ENCODE data around the gene FAM83D.

Gene FAM83D

DNA sequence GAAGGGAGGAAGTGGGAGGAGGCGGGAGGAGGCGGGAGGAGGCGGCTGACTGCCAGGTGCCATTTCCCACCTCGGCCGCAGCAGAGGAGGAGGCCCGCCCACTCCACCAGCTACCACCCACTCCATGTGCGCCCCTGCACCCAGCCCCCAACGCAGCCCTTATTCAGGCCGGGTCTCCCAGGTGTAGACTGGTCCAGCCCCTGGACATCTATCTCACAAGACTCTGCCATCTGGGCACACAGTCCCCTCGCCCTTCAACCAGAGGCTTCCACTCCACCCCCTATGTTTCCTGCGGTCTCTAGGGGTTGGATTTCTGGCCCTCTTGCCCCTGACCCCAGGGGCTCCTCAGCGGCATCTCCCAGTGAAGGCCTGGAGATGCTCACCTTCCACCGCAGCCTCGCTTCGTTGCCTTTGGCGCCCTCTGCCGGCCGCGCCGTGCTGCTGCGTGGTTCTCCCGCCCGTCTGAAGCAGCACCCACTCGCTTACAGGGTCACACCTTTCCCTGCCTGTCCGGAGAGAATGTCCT is 32.6 kb upstream of the FAM83D start:
- H3K9ac ChIP-seq (ENCODE audit: low read length), result no peak overlapping the region
- H3K27me3 ChIP-seq (ENCODE audit: control insufficient read depth in 1 of 2, insufficient read depth in 1 of 2, low read length in 2 of 2), result peaks cover 44 to 88% of the 10 kb centered on the region in 2 experiments
- WGBS, result 11% methylated on average over 16 of the region's 25 CpGs
- peak; percentile 28 for DNase-seq
- H3K23ac ChIP-seq (ENCODE audit: low read length in 2 of 2), result no peak overlapping the region
- H2AK5ac ChIP-seq (ENCODE audit: low read length, severe bottlenecking), result no peak overlapping the region
- H3K4me3 ChIP-seq (ENCODE audit: insufficient read depth in 1 of 2, low read depth in 1 of 2, low read length in 2 of 2), result no peak overlapping the region
- H2BK15ac ChIP-seq (ENCODE audit: low read depth, poor library complexity, severe bottlenecking), result no peak overlapping the region
- no peak overlapping the region for H2BK5ac ChIP-seq (ENCODE audit: low read depth, low read length, poor library complexity, severe bottlenecking)
- no peak overlapping the region for H4K8ac ChIP-seq (ENCODE audit: low read length)
- H2BK12ac ChIP-seq (ENCODE audit: low read length in 2 of 2), result no peak overlapping the region
- H3K27ac ChIP-seq (ENCODE audit: low read length, poor library complexity, severe bottlenecking), result no peak overlapping the region
- no peaks in the 10 kb centered on the region for H3K79me1 ChIP-seq (replicated peaks; ENCODE audit: low read length, poor library complexity, severe bottlenecking)
- no peaks in the 10 kb centered on the region for H3K36me3 ChIP-seq (ENCODE audit: control insufficient read depth in 1 of 2, insufficient read depth in 2 of 2, low read depth in 1 of 2, low read length in 2 of 2)
- no peak overlapping the region for H4K91ac ChIP-seq (ENCODE audit: low read length)
- H3K4ac ChIP-seq (ENCODE audit: low read depth in 1 of 2, low read length in 2 of 2), result no peak overlapping the region
- H3K18ac ChIP-seq (ENCODE audit: low read depth in 1 of 2, low read length in 2 of 2), result no peak overlapping the region
- peaks cover 3% of the 10 kb centered on the region for H3K4me1 ChIP-seq (ENCODE audit: control insufficient read depth, insufficient read depth, low read depth, low read length)
- H2BK120ac ChIP-seq (ENCODE audit: low read depth, low read length), result no peak overlapping the region
- H3K4me2 ChIP-seq (ENCODE audit: low read length, poor library complexity, severe bottlenecking), result no peak overlapping the region
- no peak overlapping the region for H2AFZ ChIP-seq (ENCODE audit: low read depth, low read length)
- H3K9me3 ChIP-seq (ENCODE audit: control insufficient read depth, low read length), result no peaks in the 10 kb centered on the region
- no peak overlapping the region for H3K14ac ChIP-seq (ENCODE audit: low read length in 2 of 2)

DNA sequence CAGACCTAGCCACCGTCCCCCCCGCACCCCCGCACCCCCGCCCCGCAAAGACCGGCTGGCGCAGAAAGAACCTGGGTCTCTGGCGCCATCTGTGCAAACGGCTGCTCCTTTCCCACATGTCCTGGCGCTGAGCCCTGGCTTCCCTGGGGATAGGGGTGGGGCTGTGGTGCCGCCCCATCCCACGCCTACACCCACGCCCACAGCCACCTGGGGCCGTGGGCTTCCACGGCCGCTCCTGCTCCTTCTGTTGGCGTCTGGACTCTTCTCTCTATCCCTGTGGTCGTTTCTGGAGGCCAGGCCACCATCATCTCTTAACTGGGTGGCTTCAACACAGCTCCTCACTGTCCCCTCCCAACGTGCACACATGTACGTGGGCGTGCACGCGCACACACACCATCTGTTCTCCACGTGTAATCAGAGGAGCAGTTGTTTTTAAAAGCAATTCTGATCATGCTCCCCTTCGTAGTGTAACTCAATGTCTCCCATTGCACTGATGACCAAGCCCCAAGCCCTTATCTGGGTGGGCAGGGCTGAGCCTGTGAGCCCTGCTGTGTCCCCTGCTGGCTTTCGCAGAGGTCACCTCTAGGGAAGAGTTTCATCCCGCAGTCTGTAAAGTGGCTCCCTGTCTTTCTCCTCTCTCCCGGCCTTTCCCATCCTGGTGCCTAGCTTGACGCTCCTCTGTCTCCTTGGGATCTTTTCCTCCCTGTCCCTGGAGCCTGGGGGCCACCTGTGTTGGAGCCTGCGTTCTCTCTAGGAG is 31.9 kb upstream of the FAM83D start:
- H3K9ac ChIP-seq (ENCODE audit: low read length), result no peak overlapping the region
- no peak for DNase-seq
- no peak overlapping the region for H3K4me2 ChIP-seq (ENCODE audit: low read length, poor library complexity, severe bottlenecking)
- no peak overlapping the region for H2BK15ac ChIP-seq (ENCODE audit: low read depth, poor library complexity, severe bottlenecking)
- H2AK5ac ChIP-seq (ENCODE audit: low read length, severe bottlenecking), result no peak overlapping the region
- H4K8ac ChIP-seq (ENCODE audit: low read length), result no peak overlapping the region
- H3K14ac ChIP-seq (ENCODE audit: low read length in 2 of 2), result no peak overlapping the region
- no peak overlapping the region for H4K91ac ChIP-seq (ENCODE audit: low read length)
- no peak overlapping the region for H3K4ac ChIP-seq (ENCODE audit: low read depth in 1 of 2, low read length in 2 of 2)
- H2AFZ ChIP-seq (ENCODE audit: low read depth, low read length), result no peak overlapping the region
- H3K27me3 ChIP-seq (ENCODE audit: control insufficient read depth in 1 of 2, insufficient read depth in 1 of 2, low read length in 2 of 2), result peaks cover 49 to 89% of the 10 kb centered on the region in 2 experiments
- no peaks in the 10 kb centered on the region for H3K79me1 ChIP-seq (replicated peaks; ENCODE audit: low read length, poor library complexity, severe bottlenecking)
- no peaks in the 10 kb centered on the region for H3K9me3 ChIP-seq (ENCODE audit: control insufficient read depth, low read length)
- no peaks in the 10 kb centered on the region for H3K36me3 ChIP-seq (ENCODE audit: control insufficient read depth in 1 of 2, insufficient read depth in 2 of 2, low read depth in 1 of 2, low read length in 2 of 2)
- H2BK12ac ChIP-seq (ENCODE audit: low read length in 2 of 2), result no peak overlapping the region
- no peak overlapping the region for H2BK5ac ChIP-seq (ENCODE audit: low read depth, low read length, poor library complexity, severe bottlenecking)
- H3K18ac ChIP-seq (ENCODE audit: low read depth in 1 of 2, low read length in 2 of 2), result no peak overlapping the region
- H2BK120ac ChIP-seq (ENCODE audit: low read depth, low read length), result no peak overlapping the region
- H3K23ac ChIP-seq (ENCODE audit: low read length in 2 of 2), result no peak overlapping the region
- no peak overlapping the region for H3K27ac ChIP-seq (ENCODE audit: low read length, poor library complexity, severe bottlenecking)
- H3K4me1 ChIP-seq (ENCODE audit: control insufficient read depth, insufficient read depth, low read depth, low read length), result peaks cover 3% of the 10 kb centered on the region
- no peak overlapping the region for H3K4me3 ChIP-seq (ENCODE audit: insufficient read depth in 1 of 2, low read depth in 1 of 2, low read length in 2 of 2)
- 23% methylated on average over 27 of the region's 30 CpGs for WGBS

DNA sequence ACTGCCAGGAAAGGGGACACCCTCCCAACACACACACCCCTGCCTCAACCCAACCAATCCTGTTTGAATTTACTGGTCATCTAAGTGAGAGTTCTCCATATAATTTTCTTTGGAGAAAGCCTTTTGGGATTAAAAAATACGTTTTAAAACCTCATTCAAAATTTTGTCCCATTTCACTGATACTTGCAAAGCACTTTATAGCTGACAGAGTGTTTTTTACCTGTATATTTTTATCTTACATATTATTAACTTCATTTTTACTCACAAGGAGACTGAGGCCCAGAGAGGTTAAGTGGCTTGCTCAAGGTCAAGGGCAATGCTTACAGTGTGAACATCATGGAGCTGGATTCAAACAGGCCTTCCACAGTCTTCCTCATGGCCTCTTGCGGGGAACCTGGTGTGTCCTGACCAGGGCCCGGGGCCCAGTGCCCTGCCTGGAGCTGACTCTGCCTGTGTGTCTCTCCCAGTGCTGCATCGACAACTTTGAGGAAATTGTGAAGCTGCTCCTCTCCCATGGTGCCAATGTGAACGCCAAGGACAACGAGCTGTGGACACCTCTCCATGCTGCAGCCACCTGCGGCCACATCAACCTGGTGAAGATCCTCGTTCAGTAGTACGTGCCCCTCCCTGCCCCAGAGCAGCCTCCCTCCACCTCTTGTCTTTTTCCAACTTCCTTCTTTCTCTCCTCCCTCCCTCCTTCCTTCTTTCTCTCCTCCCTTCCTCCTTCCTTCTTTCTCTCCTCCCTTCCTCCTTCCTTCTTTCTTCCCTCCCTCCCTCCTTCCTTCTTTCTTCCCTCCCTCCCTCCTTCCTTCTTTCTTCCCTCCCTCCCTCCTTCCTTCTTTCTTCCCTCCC is 30.9 kb upstream of the FAM83D start:
- no peaks in the 10 kb centered on the region for H3K79me1 ChIP-seq (replicated peaks; ENCODE audit: low read length, poor library complexity, severe bottlenecking)
- no peak overlapping the region for H3K4me3 ChIP-seq (ENCODE audit: insufficient read depth in 1 of 2, low read depth in 1 of 2, low read length in 2 of 2)
- no peak overlapping the region for H3K27ac ChIP-seq (ENCODE audit: low read length, poor library complexity, severe bottlenecking)
- peaks cover 54 to 85% of the 10 kb centered on the region in 2 experiments for H3K27me3 ChIP-seq (ENCODE audit: control insufficient read depth in 1 of 2, insufficient read depth in 1 of 2, low read length in 2 of 2)
- H4K91ac ChIP-seq (ENCODE audit: low read length), result no peak overlapping the region
- H3K14ac ChIP-seq (ENCODE audit: low read length in 2 of 2), result no peak overlapping the region
- H2BK5ac ChIP-seq (ENCODE audit: low read depth, low read length, poor library complexity, severe bottlenecking), result no peak overlapping the region
- H3K4me2 ChIP-seq (ENCODE audit: low read length, poor library complexity, severe bottlenecking), result no peak overlapping the region
- H3K4me1 ChIP-seq (ENCODE audit: control insufficient read depth, insufficient read depth, low read depth, low read length), result peaks cover 3% of the 10 kb centered on the region
- no peak overlapping the region for H3K18ac ChIP-seq (ENCODE audit: low read depth in 1 of 2, low read length in 2 of 2)
- H2BK15ac ChIP-seq (ENCODE audit: low read depth, poor library complexity, severe bottlenecking), result no peak overlapping the region
- no peak overlapping the region for H2AFZ ChIP-seq (ENCODE audit: low read depth, low read length)
- WGBS, result 88% methylated on average over 8 of the region's 9 CpGs
- DNase-seq, result no peak
- no peak overlapping the region for H3K4ac ChIP-seq (ENCODE audit: low read depth in 1 of 2, low read length in 2 of 2)
- H2BK120ac ChIP-seq (ENCODE audit: low read depth, low read length), result no peak overlapping the region
- no peaks in the 10 kb centered on the region for H3K9me3 ChIP-seq (ENCODE audit: control insufficient read depth, low read length)
- no peaks in the 10 kb centered on the region for H3K36me3 ChIP-seq (ENCODE audit: control insufficient read depth in 1 of 2, insufficient read depth in 2 of 2, low read depth in 1 of 2, low read length in 2 of 2)
- no peak overlapping the region for H3K23ac ChIP-seq (ENCODE audit: low read length in 2 of 2)
- H4K8ac ChIP-seq (ENCODE audit: low read length), result no peak overlapping the region
- H3K9ac ChIP-seq (ENCODE audit: low read length), result no peak overlapping the region
- H2BK12ac ChIP-seq (ENCODE audit: low read length in 2 of 2), result no peak overlapping the region
- H2AK5ac ChIP-seq (ENCODE audit: low read length, severe bottlenecking), result no peak overlapping the region

DNA sequence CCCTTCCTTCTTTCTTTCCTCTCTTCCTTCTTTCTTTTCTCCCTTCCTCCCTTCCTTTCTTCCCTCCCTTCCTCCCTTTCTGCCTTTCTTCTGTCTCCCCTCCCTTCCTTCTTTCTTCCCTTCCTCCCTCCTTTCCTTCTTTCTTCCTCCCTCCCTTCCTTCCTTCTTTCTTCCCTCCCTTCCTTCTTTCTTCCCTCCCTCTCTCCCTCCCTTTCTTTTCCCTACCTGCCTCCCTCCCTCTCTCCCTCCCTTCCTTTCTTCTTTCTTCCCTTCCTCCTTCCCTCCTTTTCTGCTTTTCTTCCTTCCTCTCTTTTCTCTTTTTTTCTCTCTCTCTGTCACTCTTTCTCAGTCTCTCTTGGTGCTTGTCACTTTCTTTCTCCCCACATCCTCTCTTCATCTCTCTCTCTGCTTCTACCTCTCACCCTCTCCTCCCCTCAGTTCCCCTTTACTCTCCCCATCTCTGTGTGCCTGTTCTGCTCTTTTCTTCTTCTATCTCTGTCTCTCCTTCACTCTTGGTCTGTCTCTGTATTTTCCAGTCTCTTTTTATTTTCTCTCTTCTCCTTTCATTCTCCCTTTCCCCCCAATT is 30.1 kb upstream of the FAM83D start:
- H3K14ac ChIP-seq (ENCODE audit: low read length in 2 of 2), result no peak overlapping the region
- no peak overlapping the region for H3K4ac ChIP-seq (ENCODE audit: low read depth in 1 of 2, low read length in 2 of 2)
- H2BK15ac ChIP-seq (ENCODE audit: low read depth, poor library complexity, severe bottlenecking), result no peak overlapping the region
- H3K9ac ChIP-seq (ENCODE audit: low read length), result no peak overlapping the region
- no peak overlapping the region for H2AFZ ChIP-seq (ENCODE audit: low read depth, low read length)
- no peak overlapping the region for H3K23ac ChIP-seq (ENCODE audit: low read length in 2 of 2)
- no peak for DNase-seq
- no peak overlapping the region for H3K4me3 ChIP-seq (ENCODE audit: insufficient read depth in 1 of 2, low read depth in 1 of 2, low read length in 2 of 2)
- H2BK12ac ChIP-seq (ENCODE audit: low read length in 2 of 2), result no peak overlapping the region
- no peak overlapping the region for H3K27ac ChIP-seq (ENCODE audit: low read length, poor library complexity, severe bottlenecking)
- H3K36me3 ChIP-seq (ENCODE audit: control insufficient read depth in 1 of 2, insufficient read depth in 2 of 2, low read depth in 1 of 2, low read length in 2 of 2), result no peaks in the 10 kb centered on the region
- peaks cover 62 to 86% of the 10 kb centered on the region in 2 experiments for H3K27me3 ChIP-seq (ENCODE audit: control insufficient read depth in 1 of 2, insufficient read depth in 1 of 2, low read length in 2 of 2)
- no peak overlapping the region for H4K91ac ChIP-seq (ENCODE audit: low read length)
- no peak overlapping the region for H4K8ac ChIP-seq (ENCODE audit: low read length)
- H3K9me3 ChIP-seq (ENCODE audit: control insufficient read depth, low read length), result no peaks in the 10 kb centered on the region
- no peaks in the 10 kb centered on the region for H3K79me1 ChIP-seq (replicated peaks; ENCODE audit: low read length, poor library complexity, severe bottlenecking)
- no peak overlapping the region for H2BK120ac ChIP-seq (ENCODE audit: low read depth, low read length)
- no peak overlapping the region for H2BK5ac ChIP-seq (ENCODE audit: low read depth, low read length, poor library complexity, severe bottlenecking)
- H3K18ac ChIP-seq (ENCODE audit: low read depth in 1 of 2, low read length in 2 of 2), result no peak overlapping the region
- H3K4me2 ChIP-seq (ENCODE audit: low read length, poor library complexity, severe bottlenecking), result no peak overlapping the region
- peaks cover 3% of the 10 kb centered on the region for H3K4me1 ChIP-seq (ENCODE audit: control insufficient read depth, insufficient read depth, low read depth, low read length)
- no peak overlapping the region for H2AK5ac ChIP-seq (ENCODE audit: low read length, severe bottlenecking)

All from mesenchymal stem cell (in vitro differentiated cells and primary cell).